ENCODE results near the gene CRADD.

CRADD gene

DNA sequence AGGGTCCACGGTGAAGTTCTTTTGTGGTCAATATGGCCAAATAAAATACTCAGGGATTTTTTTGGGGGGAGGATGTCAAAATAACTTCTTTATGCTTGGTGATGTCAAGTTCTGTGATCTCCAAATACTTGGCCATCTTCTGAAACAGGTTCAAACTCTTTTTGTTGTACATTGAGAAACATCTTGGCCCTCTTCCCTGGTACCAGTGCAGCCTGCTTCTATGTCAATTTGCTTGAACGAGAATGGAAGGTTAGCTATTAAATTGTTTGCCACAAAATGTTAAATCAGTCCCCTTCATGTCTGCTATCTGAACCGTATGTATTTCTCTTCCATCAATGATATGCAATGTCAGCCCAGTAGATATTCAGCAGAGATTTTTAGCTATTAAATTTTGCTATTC is 6.1 kb upstream of the CRADD start:
- no peaks in the 10 kb centered on the region for H3K36me3 ChIP-seq (ENCODE audit: insufficient read depth, low read length)
- H3K4me1 ChIP-seq (ENCODE audit: insufficient read depth, low read length): peaks cover 14% of the 10 kb centered on the region
- no peaks in the 10 kb centered on the region for H4K20me1 ChIP-seq (ENCODE audit: insufficient read depth, low read length)
- H3K9ac ChIP-seq (ENCODE audit: low read depth, low read length): no peak overlapping the region
- no peak overlapping the region for H3K27ac ChIP-seq (ENCODE audit: low read length)
- no peak overlapping the region for H3K4me3 ChIP-seq (ENCODE audit: low read depth in 1 of 2, low read length in 2 of 2)
- H3K4me2 ChIP-seq (ENCODE audit: insufficient read depth, low read length): no peak overlapping the region
- no peak for TF ChIP-seq EZH2 (IDR thresholded peaks at IDR 0.05; ENCODE audit: borderline replicate concordance, low read depth, low read length, severe bottlenecking)
- TF ChIP-seq, protein P1, sequence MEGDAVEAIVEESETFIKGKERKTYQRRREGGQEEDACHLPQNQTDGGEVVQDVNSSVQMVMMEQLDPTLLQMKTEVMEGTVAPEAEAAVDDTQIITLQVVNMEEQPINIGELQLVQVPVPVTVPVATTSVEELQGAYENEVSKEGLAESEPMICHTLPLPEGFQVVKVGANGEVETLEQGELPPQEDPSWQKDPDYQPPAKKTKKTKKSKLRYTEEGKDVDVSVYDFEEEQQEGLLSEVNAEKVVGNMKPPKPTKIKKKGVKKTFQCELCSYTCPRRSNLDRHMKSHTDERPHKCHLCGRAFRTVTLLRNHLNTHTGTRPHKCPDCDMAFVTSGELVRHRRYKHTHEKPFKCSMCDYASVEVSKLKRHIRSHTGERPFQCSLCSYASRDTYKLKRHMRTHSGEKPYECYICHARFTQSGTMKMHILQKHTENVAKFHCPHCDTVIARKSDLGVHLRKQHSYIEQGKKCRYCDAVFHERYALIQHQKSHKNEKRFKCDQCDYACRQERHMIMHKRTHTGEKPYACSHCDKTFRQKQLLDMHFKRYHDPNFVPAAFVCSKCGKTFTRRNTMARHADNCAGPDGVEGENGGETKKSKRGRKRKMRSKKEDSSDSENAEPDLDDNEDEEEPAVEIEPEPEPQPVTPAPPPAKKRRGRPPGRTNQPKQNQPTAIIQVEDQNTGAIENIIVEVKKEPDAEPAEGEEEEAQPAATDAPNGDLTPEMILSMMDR (IDR thresholded peaks at IDR 0.05; ENCODE audit: borderline replicate concordance, extremely low read depth, low read length, poor library complexity, severe bottlenecking): no peak
- H2AFZ ChIP-seq (ENCODE audit: low read depth, low read length): no peak overlapping the region
- ATAC-seq (ENCODE audit: insufficient read depth, low read depth): no peak
- no peaks in the 10 kb centered on the region for H3K27me3 ChIP-seq (ENCODE audit: insufficient read depth, low read length, poor library complexity)
- no peaks in the 10 kb centered on the region for H3K9me3 ChIP-seq (ENCODE audit: insufficient read depth, low read length, severe bottlenecking)
- DNase-seq: no peak
- H3K79me2 ChIP-seq (ENCODE audit: insufficient read depth, low read length): no peaks in the 10 kb centered on the region

DNA sequence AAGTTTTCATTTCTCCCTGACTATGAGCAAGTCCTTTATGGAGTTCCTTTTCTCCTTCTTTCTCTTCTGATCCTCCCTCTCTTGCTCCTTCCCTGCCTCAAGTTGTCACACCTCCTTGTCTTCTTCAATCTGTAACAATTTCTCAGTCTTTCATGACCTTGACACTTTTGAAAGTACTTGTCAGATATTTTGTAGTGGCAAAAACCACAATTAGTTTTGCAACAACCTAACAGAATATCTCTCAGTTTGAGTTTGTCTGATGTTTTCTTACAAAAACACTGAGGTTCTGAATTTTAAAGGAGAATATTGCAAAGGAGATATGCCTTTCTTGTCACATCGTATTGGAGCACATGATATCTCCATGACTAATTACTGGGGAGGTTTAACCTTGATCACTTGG is 4.1 kb upstream of the CRADD start:
- Histone ChIP-seq H3K9ac (ENCODE audit: low read depth, low read length) (no peak overlapping the region), H3K4me1 (ENCODE audit: insufficient read depth, low read length) (peaks cover 29% of the 10 kb centered on the region), H4K20me1 (ENCODE audit: insufficient read depth, low read length) (no peaks in the 10 kb centered on the region), H3K79me2 (ENCODE audit: insufficient read depth, low read length) (peaks cover 7% of the 10 kb centered on the region), H2AFZ (ENCODE audit: low read depth, low read length) (no peak overlapping the region), H3K27me3 (ENCODE audit: insufficient read depth, low read length, poor library complexity) (no peaks in the 10 kb centered on the region), H3K4me3 (ENCODE audit: low read depth in 1 of 2, low read length in 2 of 2) (no peak overlapping the region), H3K27ac (ENCODE audit: low read length) (no peak overlapping the region), H3K4me2 (ENCODE audit: insufficient read depth, low read length) (no peak overlapping the region), H3K9me3 (ENCODE audit: insufficient read depth, low read length, severe bottlenecking) (no peaks in the 10 kb centered on the region), H3K36me3 (ENCODE audit: insufficient read depth, low read length) (no peaks in the 10 kb centered on the region; the same call in 1 of the 2 replicates)
- ATAC-seq (ENCODE audit: insufficient read depth, low read depth) (no peak), DNase-seq (no peak)
- TF ChIP-seq, protein P1 (IDR thresholded peaks at IDR 0.05; ENCODE audit: borderline replicate concordance, extremely low read depth, low read length, poor library complexity, severe bottlenecking): no peak
- TF ChIP-seq EZH2 (IDR thresholded peaks at IDR 0.05; ENCODE audit: borderline replicate concordance, low read depth, low read length, severe bottlenecking): no peak

DNA sequence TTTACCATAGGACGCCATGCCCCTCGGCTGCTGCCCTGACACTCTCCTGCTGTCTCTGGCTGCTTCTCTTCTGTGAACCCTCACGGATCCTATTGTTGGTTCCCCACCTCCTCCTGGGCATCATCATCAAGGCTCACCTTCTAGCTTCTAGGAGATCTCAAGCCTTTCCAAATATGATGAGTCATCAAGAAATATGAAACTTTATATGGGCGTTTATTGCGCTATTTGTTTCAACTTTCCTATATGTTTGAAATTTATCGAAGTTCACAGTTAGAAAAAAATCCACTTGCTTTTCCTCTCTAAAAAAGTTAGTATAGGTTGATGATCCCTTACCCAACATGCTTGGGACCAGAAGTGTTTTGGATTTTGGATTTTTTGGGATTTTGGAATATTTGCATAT is 2.8 kb upstream of the CRADD start:
- Histone ChIP-seq H2AFZ (ENCODE audit: low read depth, low read length) (no peak overlapping the region), H3K4me2 (ENCODE audit: insufficient read depth, low read length) (no peak overlapping the region), H4K20me1 (ENCODE audit: insufficient read depth, low read length) (no peaks in the 10 kb centered on the region), H3K4me3 (ENCODE audit: low read depth in 1 of 2, low read length in 2 of 2) (no peak overlapping the region), H3K27ac (ENCODE audit: low read length) (no peak overlapping the region), H3K9me3 (ENCODE audit: insufficient read depth, low read length, severe bottlenecking) (no peaks in the 10 kb centered on the region), H3K79me2 (ENCODE audit: insufficient read depth, low read length) (peaks cover 19% of the 10 kb centered on the region), H3K27me3 (ENCODE audit: insufficient read depth, low read length, poor library complexity) (no peaks in the 10 kb centered on the region), H3K4me1 (ENCODE audit: insufficient read depth, low read length) (peaks cover 42% of the 10 kb centered on the region), H3K9ac (ENCODE audit: low read depth, low read length) (no peak overlapping the region), H3K36me3 (ENCODE audit: insufficient read depth, low read length) (peaks cover 2% of the 10 kb centered on the region)
- TF ChIP-seq, protein P1 (IDR thresholded peaks at IDR 0.05; ENCODE audit: borderline replicate concordance, extremely low read depth, low read length, poor library complexity, severe bottlenecking): no peak
- no peak for TF ChIP-seq EZH2 (IDR thresholded peaks at IDR 0.05; ENCODE audit: borderline replicate concordance, low read depth, low read length, severe bottlenecking)
- no peak for DNase-seq
- ATAC-seq (ENCODE audit: insufficient read depth, low read depth): no peak

Measured in DND-41 (cell line).